CD4-positive, alpha-beta T cell treated with Interleukin-15 for 4 hours (primary cell): Measurements from ENCODE around the gene SIGLEC12.
A peak's percentile ranks its signal among the peaks of the same experiment; 100 is the strongest.
"Not testable (repeated sequence)": the region's sequence is repeated elsewhere in the genome, so short reads cannot be mapped to it uniquely, and the experiment has no call there.

ENCODE experiments used
- DNase-seq: peaks from one replicate; pipeline ENCODE4 v3.0.0-alpha.2; 2020; ENCODE audit warnings: low spot score

Gene SIGLEC12

GRCh38 chr19:51521781-51522180 is 20.2 kb upstream of the SIGLEC12 start:
- DNase-seq: no peak

GRCh38 chr19:51521357-51521756 is 19.8 kb upstream of the SIGLEC12 start:
- no peak for DNase-seq

- DNase-seq: no peak
Measured at GRCh38 chr19:51520728-51521127, 19.1 kb upstream of the SIGLEC12 start.

- DNase-seq: peak; percentile 58
Measured at GRCh38 chr19:51514866-51515481, 13.4 kb upstream of the SIGLEC12 start.

GRCh38 chr19:51513968-51514367 is 12.4 kb upstream of the SIGLEC12 start:
- DNase-seq: no peak

- no peak for DNase-seq
Measured at GRCh38 chr19:51511353-51511752, 9.8 kb upstream of the SIGLEC12 start.

GRCh38 chr19:51509823-51510660 is 8.4 kb upstream of the SIGLEC12 start:
- no peak for DNase-seq

- no peak for DNase-seq
Measured at GRCh38 chr19:51508059-51508733, 6.6 kb upstream of the SIGLEC12 start.

GRCh38 chr19:51507640-51508058 is 6.0 kb upstream of the SIGLEC12 start:
- no peak for DNase-seq

- no peak for DNase-seq
Measured at GRCh38 chr19:51507192-51507591, 5.6 kb upstream of the SIGLEC12 start.

- DNase-seq: no peak
Measured at GRCh38 chr19:51505904-51506303, 4.3 kb upstream of the SIGLEC12 start.

GRCh38 chr19:51503896-51504295 is 2.3 kb upstream of the SIGLEC12 start:
- no peak for DNase-seq

GRCh38 chr19:51503286-51503817 is 1.8 kb upstream of the SIGLEC12 start:
- DNase-seq: no peak

- DNase-seq: not testable (repeated sequence)
Measured at GRCh38 chr19:51500931-51501330, 669 bp downstream of the SIGLEC12 start.

GRCh38 chr19:51497666-51498065 is 3.9 kb downstream of the SIGLEC12 start:
- no peak for DNase-seq

GRCh38 chr19:51493776-51494175 is 7.8 kb downstream of the SIGLEC12 start:
- DNase-seq: no peak

GRCh38 chr19:51491586-51491985 is 10.0 kb downstream of the SIGLEC12 start:
- DNase-seq: no peak

GRCh38 chr19:51490676-51491075 is 10.9 kb downstream of the SIGLEC12 start:
- no peak for DNase-seq

- no peak for DNase-seq
Measured at GRCh38 chr19:51489113-51489512, 12.5 kb downstream of the SIGLEC12 start.

GRCh38 chr19:51488491-51488890 is 13.1 kb downstream of the SIGLEC12 start:
- no peak for DNase-seq

- no peak for DNase-seq
Measured at GRCh38 chr19:51485960-51486660, 15.5 kb downstream of the SIGLEC12 start.

- no peak for DNase-seq
Measured at GRCh38 chr19:51480590-51480989, 21.0 kb downstream of the SIGLEC12 start.
